22Rv1 (cell line): ENCODE data around the gene PRR14.

ENCODE experiments used
- CTCF ChIP-seq: fragments of 450-650 bp; IDR thresholded peaks from 2 replicates; pipeline ENCODE4 v1.5.1; 2017; ENCODE audit warnings: mild to moderate bottlenecking
- ZFX ChIP-seq: fragments of 450-650 bp; IDR thresholded peaks from 2 replicates; pipeline ENCODE4 v1.6.1; 2017; ENCODE audit warnings: antibody characterized with exemption, borderline replicate concordance

- TF ChIP-seq CTCF: no peak
- TF ChIP-seq ZFX: no peak
Observed at GRCh38 chr16:30641378-30641982, 9.3 kb upstream of the PRR14 start.
